Measurements from ENCODE around the gene SLC19A3.

- TF ChIP-seq RAD21 (conservative IDR thresholded peaks at IDR 0.05) (no peak), CTCF (IDR thresholded peaks at IDR 0.05; ENCODE audit: poor library complexity, severe bottlenecking) (no peak), EP300 (conservative IDR thresholded peaks at IDR 0.05; ENCODE audit: poor library complexity, severe bottlenecking) (no peak), EZH2 (IDR thresholded peaks at IDR 0.05; ENCODE audit: borderline replicate concordance, insufficient read depth, low read length, poor library complexity, severe bottlenecking) (no peak), POLR2AphosphoS5 (IDR thresholded peaks at IDR 0.05) (no peak), MXI1 (conservative IDR thresholded peaks at IDR 0.05; ENCODE audit: poor library complexity, severe bottlenecking) (no peak), REST (IDR thresholded peaks at IDR 0.05; ENCODE audit: borderline replicate concordance) (no peak), SMC3 (conservative IDR thresholded peaks at IDR 0.05; ENCODE audit: poor library complexity) (no peak)
Observed at GRCh38 chr2:227701556-227701955, 16.3 kb downstream of the SLC19A3 start.

All from neural cell (in vitro differentiated cells).